HTERT RPE-1 (cell line): ENCODE measurements around the gene CCL21.

Experiments used
- in situ Hi-C: fragments of 300-500 bp; cut with MboI; formaldehyde crosslinking; loops from 4 replicates; pipeline ENCODE4 v1.14.3; 2020; ENCODE audit warnings: low sequenced_read_pairs

CCL21 gene

DNA sequence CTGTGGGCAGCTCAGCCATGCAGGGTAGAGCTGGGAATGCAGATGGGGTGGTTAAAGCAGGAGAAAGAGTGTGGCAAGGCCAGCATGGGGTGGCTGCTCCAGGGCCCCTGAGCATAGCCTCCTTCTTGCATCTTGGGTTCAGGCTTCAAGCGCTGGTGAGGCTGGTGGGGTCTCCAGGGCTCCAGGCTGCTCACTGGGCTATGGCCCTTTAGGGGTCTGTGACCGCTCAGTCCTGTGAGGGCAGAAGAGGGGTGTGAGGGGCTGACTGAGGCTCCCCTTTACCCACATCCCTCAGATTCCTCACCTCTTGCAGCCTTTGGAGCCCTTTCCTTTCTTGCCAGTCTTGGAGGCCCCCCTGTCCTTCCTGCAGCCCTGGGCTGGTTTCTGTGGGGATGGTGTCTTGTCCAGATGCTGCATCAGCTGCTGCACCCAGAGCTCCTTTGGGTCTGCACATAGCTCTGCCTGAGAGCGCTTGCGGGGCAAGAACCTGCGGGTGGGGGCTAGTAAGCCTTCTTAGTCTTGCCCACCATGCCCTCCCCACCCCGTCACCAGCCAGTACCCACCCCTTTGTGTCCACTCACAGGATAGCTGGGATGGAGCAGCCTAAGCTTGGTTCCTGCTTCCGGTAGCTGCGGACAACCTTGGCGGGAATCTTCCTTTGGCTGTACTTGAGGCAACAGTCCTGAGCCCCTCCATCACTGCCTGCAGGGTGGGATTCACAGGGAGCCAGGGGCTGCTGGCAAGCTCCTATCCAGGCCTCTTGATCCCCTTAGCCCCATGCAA lies 549 bp downstream of the CCL21 start:
- in situ Hi-C loops, result no loop called here

DNA sequence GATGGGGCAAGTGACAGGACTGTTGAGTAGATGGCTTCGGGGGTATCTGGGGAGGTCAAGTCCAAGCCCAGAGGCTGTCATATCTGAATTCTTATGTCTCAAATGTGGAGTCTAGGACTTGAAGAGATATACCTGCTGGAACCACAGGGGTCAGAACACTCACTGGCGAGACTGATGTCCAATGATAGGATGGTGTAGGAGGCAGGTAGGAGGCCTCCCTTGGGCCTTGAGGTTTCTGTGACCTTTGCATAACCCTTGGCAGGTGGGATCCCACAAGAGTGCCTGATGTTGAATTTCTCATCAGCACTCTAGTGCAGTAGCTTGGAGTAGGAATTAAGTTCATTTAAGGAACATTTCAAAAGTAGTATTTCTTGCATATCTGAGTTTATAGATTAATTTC lies 2.8 kb downstream of the CCL21 start:
- in situ Hi-C loops, result no loop called here

DNA sequence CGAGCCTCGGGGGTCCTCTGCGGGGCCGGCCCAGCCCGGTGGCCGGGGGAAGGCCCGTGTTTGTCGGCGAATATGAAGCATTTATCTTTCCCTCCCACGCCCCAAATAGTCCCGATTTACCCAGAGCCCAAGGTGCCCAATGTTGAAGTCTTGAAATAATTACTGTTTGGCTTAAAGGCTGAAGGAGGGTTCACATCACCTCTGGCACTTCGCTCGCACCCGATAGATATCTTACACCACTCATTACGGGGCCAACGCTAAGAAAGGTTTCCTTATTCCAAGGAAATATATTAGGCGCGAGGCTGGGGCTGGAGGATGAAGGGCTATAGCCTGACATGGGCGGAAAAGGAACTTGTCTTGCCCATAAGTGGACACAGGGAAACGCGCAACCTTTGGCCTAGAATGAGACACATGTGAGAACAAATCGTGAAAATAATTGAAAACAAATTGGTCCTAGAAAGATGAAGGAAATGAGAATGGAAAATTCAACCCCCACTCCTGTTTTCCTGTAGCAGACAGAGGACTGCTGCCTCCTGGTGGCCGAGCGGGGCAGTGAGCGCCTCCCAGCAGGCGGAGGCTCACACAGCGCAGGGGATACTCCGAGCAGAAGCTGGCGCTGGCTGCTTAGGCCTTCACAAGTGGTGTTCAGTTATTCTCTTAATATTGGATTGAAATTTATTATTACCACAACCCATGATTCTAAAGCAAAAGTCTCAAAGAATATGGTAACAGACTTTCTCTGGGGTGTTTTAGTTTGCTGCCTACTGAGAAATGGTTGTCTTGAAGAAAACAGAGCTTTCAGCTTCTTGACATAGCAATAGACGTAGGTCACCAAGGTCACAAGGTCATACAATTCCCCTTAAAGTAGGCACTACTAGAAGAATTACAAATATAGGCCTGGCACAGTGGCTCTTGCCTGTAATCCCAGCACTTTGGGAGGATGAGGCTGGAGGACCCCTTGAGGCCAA lies 7.9 kb downstream of the CCL21 start:
- in situ Hi-C loops, result no loop called here

DNA sequence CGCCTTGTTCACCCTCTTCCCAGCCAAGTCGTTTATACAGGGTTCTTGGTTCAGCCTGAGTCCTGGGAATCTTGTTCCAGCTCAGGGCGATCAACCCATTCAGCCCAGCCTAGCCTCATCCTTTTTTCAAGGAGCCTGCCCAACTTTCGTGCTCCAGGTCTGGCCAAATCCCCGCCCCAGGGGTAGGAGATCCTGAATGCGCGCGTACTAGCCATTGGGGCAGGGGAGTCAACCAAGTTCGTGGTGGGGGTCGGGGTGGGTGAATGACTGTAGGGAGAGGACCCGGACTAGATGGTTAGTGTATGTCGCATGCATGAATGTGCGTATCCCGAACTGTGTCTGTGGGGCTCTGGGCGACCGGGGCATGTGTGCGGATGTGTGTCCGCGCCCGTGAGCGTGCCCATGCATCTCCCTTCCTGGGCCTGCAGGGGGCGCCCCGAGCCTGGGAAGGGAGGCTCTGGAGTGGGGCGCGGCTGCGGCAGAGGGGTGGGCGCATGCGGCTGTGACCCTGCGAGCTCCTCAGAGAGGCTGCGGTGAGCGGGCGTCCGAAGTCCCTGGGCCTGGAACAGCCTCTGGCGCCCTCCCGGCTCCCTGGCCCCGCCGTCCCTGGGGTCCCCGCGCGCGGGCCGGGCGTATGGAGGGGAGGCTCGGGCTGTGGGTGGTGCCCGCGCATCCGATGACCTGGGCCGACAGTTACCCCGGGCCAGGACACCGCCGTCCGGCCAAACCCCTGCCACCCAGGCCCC lies 8.7 kb downstream of the CCL21 start:
- in situ Hi-C loops, result no loop called here

DNA sequence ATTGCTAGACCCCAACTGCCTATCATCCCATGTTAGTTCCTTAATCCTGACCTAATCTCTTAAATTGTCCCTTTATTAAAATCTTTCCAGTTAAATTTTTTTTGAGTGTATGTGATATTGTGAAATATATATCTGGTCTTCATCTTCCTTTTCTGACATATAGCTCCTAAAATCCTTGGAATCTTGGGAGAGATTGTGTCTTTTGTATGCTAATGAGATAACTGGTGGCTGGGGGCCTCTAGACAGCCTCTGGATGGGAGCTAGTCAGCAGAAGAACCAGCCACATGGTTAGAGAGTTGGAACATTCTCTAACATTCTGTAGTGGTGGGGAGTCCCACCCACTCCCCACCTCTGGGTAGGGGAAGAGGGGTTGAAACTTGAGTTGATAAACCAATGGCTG lies 15.1 kb downstream of the CCL21 start:
- in situ Hi-C loops, result no loop called here

DNA sequence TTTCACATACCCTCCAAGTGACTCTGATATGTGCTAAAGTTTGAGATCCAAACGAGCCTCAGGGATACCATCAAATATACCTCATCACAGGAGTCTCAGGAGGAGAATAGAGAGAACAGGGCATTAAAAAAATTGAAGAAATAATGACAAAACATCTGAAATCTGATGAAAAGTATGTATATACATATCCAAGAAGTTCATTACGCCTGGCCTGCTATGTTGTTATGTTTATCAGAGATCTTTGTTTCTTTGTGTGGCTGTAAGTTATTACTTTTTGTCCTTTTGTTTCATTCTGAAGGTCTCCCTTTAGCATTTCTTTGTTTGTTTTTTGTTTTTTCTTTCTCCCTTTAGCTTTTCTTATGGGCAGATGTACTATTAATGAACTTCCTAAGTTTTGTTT lies 16.4 kb downstream of the CCL21 start:
- in situ Hi-C loops, result no loop called here

DNA sequence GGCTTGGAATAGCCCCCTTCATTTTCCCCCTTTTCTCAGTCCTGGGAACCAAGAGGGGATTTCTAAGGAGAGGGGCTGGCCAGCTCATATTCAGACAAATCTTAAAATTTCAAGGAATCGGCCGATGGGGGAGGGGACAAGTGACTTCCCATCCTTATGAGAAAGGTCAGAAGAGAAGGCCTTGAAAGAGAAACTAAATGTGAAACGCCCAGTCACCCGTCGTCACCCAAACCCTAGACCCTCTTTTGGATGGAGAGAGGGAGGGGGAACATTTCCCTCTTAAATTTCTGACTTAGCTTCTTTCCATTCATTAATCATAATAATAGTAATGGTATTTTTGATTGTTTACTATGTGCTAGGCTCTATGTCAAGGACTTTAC lies 18.0 kb downstream of the CCL21 start:
- in situ Hi-C loops, result no loop called here

DNA sequence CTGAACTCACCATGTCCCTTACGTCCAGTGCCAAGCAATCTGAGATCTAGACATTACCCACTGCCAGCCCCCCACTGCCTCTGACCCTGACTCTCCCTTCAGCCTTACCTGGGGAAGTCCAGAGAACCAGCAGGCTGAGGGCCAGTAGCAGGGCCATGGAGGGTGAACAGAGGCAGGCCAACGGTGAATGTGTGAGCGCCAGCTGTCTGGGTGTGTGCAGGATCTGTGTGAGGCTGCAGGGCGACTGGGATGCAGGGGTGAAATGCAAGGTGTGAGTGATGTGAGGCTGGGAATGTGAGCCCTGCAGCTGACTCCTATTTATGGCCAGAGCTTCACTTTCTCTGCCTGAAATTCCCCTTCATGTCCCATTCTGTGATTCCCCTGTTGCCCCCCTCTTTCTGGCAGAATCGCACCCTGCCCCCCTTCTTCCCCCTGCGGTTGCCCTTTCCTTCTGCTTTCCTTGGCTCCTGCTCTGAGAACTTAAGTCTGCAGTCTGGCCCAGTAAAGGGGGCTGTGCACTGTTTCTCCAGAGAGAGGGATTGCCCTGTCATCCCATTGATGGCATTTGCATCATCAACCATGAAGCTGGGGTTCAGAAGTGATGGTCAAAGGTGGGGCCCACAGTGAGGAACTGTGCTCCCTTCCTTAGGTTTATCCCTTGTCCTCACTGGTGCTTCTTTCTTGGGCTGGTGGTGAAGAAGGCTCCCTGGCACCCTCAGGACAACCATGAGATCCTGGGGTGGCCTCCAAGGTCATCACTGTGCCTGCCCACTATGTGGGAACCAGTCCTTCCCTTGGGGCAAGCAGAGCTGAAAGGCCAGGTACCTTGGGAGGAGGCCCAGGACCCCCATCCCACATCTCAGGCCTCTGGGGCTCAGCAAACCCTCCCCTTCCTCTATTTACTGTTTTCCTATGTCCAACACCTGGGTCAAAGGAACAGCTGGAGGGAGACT lies 18.7 kb downstream of the CCL21 start, which contains the start of gene CCL19:
CCL19 (minus strand) TSS at position 294 of the 953 bp plus-strand sequence; CDS start at position 157, 137 bp downstream.
- in situ Hi-C loops, result no loop called here

DNA sequence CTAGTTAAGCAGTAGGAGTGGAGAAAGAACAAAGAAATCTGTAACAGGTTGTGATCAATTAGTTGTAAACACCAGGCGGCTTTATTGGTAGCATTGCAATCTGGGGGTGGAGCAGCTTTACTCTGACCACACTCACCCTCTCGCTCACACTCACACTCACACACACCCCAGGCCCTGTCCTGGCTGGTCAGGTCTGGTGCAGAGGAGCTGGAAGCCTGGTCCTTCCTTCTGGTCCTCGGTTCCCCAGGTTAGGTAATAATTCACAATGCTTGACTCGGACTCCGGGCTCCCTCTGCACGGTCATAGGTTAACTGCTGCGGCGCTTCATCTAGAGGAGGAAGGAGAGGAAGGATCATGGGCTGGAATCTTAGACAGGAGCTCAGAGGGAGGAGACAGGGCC lies 20.4 kb downstream of the CCL21 start:
- in situ Hi-C loops, result no loop called here

DNA sequence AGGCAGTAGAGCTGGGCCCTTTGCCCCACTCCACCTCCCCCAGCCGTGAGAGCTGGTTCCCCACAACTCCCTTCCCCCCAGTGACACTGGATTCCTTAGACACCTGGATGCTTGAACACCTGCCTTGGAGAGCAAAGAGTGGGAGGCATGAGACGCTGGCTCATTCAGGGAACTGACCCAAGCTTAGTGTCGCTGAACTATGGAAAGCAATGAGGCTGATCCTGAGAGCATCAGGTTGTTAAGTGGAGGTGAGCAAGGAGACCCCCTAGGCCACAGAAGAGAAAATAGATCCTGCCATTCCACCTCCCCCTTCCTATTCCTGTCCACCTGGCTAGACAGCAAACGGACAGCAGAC lies 20.8 kb downstream of the CCL21 start:
- in situ Hi-C loops, result no loop called here

DNA sequence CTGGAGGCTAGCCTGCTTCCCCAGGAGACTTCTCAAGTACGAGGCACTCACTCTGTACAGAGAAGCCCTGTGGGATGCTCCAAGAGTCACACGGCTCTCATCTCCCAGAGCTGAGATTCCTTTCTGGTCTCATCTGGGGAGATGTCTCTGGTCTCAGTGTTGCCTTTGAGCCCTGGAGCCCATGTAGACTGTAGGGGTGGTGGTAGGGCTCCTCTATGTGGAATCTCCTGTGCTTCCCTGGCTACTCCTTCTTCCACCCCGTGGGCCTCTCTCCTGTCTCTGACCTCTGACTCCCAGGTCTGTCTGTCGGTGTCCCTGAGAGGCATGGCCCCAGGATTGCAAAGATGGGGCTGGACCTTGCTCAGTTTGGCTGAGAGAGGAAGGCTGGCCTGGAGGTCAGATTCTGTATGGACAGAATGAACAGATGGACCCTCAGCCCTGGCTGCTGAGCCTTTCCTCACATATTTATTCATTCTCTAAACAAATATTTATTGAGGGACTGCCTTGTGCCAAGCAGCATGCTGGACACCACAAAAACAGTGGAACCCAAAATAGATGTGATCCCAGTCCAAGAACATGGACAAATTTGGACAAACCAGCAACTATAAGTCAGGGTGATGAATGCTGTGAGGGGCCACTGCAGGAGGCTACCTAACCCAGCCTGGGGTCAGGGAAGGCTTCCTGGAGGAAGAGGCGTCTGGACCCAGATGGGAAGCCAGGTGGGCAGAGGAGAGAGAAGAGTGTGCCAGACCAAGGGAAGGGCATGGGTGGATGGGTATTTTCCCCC lies 21.4 kb downstream of the CCL21 start:
- in situ Hi-C loops, result no loop called here

DNA sequence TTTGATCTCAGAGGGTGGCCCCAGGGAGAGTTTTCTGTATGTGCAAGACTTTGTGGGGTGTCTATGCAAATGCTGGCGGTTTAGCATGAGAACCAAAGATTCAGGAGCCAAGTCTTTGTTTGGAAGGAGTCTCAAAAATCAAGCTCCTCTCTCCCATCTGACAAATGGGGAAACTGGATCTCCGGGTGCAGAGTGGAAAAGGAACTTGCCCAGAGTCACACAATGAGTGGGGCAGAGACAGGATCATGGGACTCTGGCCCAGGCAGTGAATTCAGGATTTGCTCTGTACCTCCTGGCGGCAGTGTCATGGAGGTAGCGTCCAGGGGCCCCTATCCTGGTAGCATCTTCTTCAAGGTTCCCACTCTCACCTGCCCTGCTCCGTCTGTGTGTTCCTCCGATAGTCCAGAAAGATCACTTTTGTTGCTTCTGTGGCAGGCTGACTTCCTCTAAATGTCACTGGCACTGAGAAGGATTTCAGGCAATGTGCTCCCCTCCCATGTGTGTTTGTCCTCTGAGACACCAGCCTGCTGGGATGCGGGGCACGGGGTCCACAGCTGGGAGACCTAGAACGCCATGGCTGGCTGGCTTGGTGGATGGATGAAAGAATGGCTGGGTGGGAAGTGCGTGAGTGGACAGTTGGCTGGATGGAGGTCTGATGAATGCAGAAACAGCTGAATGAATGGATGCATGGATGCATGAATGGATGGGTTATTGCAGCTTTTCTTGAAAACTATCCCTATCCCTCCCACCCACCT lies 22.5 kb downstream of the CCL21 start:
- in situ Hi-C loops, result no loop called here

DNA sequence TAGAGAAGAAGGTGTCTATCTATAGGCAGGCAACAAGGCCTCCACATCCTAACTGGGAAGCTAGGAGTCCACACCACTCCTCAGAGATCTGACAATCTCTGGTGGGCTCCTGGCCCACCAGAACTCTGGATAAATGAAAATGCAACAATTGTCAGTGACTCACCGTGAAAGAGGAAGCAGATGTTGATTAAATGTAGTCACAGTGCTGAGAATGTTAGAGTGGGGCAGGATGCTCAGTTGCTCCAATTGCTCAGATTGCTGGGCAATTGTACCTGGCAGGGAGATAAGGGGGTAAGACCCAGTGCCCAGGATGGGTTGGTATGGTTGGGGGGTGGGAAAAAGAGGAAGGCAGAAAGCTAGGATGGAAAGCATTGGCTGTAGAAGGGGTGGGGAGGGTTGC lies 23.2 kb downstream of the CCL21 start:
- in situ Hi-C loops, result no loop called here

DNA sequence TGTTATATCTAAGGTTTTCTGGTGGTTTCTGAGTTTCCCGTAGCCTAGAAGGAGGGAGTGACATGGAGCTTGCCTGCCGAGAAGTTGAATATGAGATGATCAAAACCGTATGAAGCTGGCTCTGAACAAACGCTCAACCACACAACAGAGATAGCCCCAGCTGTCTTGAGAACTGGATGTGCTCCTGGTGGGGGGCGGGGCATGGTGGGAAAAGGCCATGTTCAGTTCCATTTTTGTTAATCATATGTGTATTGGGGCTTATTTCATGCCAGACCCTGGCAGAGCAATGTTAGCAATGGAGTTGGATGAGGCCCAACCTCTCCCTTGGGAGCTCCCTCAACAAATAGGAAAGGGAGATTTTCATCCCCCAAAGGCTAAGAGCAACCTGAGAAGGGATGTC lies 23.7 kb downstream of the CCL21 start:
- in situ Hi-C loops, result no loop called here

DNA sequence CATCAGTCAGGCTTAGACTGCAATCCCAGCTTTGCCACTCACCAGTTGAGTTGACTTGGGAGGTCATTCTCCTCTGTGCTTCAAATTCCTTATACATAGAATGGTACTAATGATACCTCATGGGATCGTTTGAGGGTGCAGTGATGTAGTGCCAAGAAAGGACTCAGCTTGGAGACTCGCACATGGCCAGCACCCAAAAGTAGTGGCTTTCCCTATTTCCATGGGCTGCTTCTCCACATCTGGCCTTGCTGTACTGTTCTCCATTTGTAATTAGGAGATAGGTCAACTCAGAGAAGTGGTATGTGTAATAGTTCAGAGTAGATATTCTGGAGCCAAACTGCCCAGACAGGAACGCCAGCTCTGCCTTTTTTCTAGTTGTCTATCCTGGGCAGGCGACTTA lies 24.3 kb downstream of the CCL21 start:
- in situ Hi-C loops, result no loop called here

DNA sequence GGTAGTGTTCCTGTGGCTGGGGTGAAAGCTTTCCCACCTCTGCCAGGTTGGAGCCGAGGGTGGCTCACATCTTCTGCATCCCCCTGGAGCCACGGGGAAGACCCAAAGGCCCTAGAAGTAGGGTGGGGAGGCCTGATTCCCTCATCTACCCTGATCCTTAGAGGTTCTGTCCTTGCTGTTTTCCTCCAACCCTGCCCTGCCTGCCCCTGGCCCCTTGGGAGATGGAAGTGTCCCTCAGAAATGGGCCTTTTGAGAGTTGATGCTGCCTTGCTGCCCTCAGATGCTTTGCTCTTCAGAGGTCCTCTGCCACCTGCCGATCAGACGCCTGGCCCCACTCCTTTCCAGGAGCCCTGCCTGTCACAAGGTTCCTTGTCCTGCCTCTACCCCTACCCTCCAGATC lies 25.1 kb downstream of the CCL21 start:
- in situ Hi-C loops, result no loop called here

DNA sequence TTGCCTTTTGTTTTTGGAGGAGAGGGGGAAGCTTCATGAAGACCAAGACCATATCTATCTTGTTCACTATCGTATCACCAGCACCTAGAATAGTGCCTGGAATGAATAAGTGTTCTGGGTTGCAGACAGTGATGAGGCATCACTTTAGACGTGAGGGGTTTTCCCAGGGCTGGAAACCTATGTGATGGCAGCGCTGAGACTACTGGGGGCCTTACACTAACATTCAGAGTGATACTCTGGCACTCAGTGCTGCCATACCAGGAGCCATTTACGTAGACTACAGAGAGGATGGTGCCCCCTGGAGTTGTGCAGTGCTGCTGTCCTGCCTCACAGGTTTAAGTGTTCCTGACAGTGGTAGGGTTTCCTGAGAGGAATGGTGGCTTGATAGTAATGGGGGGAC lies 25.8 kb downstream of the CCL21 start:
- in situ Hi-C loops, result no loop called here

DNA sequence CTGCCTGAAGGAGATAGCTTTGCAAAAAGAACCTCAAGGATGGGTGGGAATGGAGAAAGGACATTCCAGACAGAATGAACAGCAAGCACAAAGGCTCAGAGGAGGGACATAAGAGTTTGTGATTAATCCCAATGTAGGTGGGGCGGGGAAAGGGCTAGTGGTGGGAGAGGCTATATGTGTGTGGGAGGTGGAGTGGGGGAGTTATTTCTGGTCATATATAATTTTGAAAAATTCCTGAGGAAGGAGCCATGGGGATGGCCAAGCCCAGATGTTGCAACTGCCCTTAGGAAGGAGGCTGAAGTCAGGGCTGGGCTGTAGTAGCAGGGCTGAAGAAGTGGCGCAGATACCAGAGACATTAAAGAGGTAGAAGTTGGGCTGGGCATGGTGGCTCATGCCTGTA lies 34.1 kb downstream of the CCL21 start:
- in situ Hi-C loops, result no loop called here
